Activated CD4-positive, alpha-beta T cell treated with anti-CD3 and anti-CD28 coated beads, Interleukin-2, amount 10 ng/mL, durations not matched to agents 7 days and 5 days (primary cell): ENCODE data around the gene KRT32. TPM values are rescaled to one million over a fixed set of nuclear protein-coding genes. Genes with fewer than 3 reads are reported as not detected.

Experiments
- CTCF ChIA-PET: fragments of 350-600 bp; sonication (Branson Sonifier 250); formaldehyde crosslinking; loops from one replicate; lab custom pipeline; 2021; ENCODE audit warnings: antibody characterized with exemption; lab: Charles Lee
- POLR2A ChIA-PET: fragments of 350-600 bp; sonication (Branson Sonifier 250); formaldehyde crosslinking; loops from one replicate; lab custom pipeline; 2021; ENCODE audit warnings: antibody characterized with exemption; lab: Charles Lee
- DNase-seq: peaks from one replicate; pipeline ENCODE4 v3.0.0-alpha.2; 2020
- H3K27ac Mint-ChIP-seq: one replicate; pipeline ENCODE4 v1.8.0; 2021; ENCODE audit warnings: mild to moderate bottlenecking, moderate library complexity, mixed read lengths
- H3K27me3 Mint-ChIP-seq: one replicate; pipeline ENCODE4 v1.8.0; 2021; ENCODE audit warnings: mixed read lengths
- H3K36me3 Mint-ChIP-seq: one replicate; pipeline ENCODE4 v1.8.0; 2021; ENCODE audit warnings: low read depth, mixed read lengths
- H3K4me1 Mint-ChIP-seq: one replicate; pipeline ENCODE4 v1.8.0; 2021; ENCODE audit warnings: mixed read lengths
- H3K4me3 Mint-ChIP-seq: one replicate; pipeline ENCODE4 v1.8.0; 2021; ENCODE audit warnings: mild to moderate bottlenecking, moderate library complexity, mixed read lengths
- H3K9me3 Mint-ChIP-seq: one replicate; pipeline ENCODE4 v1.8.0; 2021; ENCODE audit warnings: mixed read lengths
- total RNA-seq, 2 experiments: library from RNA; stranded (reverse); gene quantifications; one replicate each; pipeline ENCODE4 v1.2.3, GENCODE V29; 2021

The KRT32 gene
- total RNA-seq, 2 experiments from 2014 or later, result not detected

GRCh38 chr17:41475421-41475820 lies 8.2 kb upstream of the KRT32 start:
- Mint-ChIP-seq H3K4me1 (no peaks in the 10 kb centered on the region), H3K9me3 (no peaks in the 10 kb centered on the region), H3K4me3 (no peak overlapping the region), H3K27ac (no peak overlapping the region), H3K27me3 (peaks cover 9% of the 10 kb centered on the region), H3K36me3 (no peaks in the 10 kb centered on the region)
- ChIA-PET CTCF (interaction anchor here (0.5 to 1.4 kb wide), 3 partner anchors 14 to 525 kb away, joined by 3 to 4 read pairs (median 4); no protein-coding TSS in a partner anchor), POLR2A (no interaction called here)
- DNase-seq, result no peak

GRCh38 chr17:41474863-41475262 lies 7.7 kb upstream of the KRT32 start:
- Mint-ChIP-seq H3K4me1 (no peaks in the 10 kb centered on the region), H3K27me3 (peaks cover 9% of the 10 kb centered on the region), H3K27ac (no peak overlapping the region), H3K4me3 (no peak overlapping the region), H3K9me3 (no peaks in the 10 kb centered on the region), H3K36me3 (no peaks in the 10 kb centered on the region)
- ChIA-PET CTCF (interaction anchor here (0.5 to 1.4 kb wide), 3 partner anchors 13 to 524 kb away, joined by 3 to 4 read pairs (median 4); no protein-coding TSS in a partner anchor), POLR2A (no interaction called here)
- no peak for DNase-seq

GRCh38 chr17:41468346-41468745 lies 1.2 kb upstream of the KRT32 start:
- POLR2A ChIA-PET, result no interaction called here
- Mint-ChIP-seq H3K27ac (no peak overlapping the region), H3K4me1 (no peaks in the 10 kb centered on the region), H3K27me3 (peaks cover 9% of the 10 kb centered on the region), H3K36me3 (no peaks in the 10 kb centered on the region), H3K9me3 (no peaks in the 10 kb centered on the region), H3K4me3 (no peak overlapping the region)
- no peak for DNase-seq
- CTCF ChIA-PET, result no interaction called here

- POLR2A ChIA-PET, result no interaction called here
- no peak overlapping the region for H3K4me3 Mint-ChIP-seq
- DNase-seq, result no peak
- peaks cover 7% of the 10 kb centered on the region for H3K27me3 Mint-ChIP-seq
- no peaks in the 10 kb centered on the region for H3K36me3 Mint-ChIP-seq
- no peak overlapping the region for H3K27ac Mint-ChIP-seq
- no peaks in the 10 kb centered on the region for H3K4me1 Mint-ChIP-seq
- CTCF ChIA-PET, result interaction anchor here (0.7 to 0.9 kb wide), 2 partner anchors 16 to 108 kb away, joined by 3 to 5 read pairs; no protein-coding TSS in a partner anchor
- H3K9me3 Mint-ChIP-seq, result no peaks in the 10 kb centered on the region
Observed at GRCh38 chr17:41467561-41467960, 375 bp upstream of the KRT32 start.

- H3K27ac Mint-ChIP-seq, result no peak overlapping the region
Observed at GRCh38 chr17:41464682-41465081, 2.5 kb downstream of the KRT32 start.

GRCh38 chr17:41464173-41464572 lies 3.0 kb downstream of the KRT32 start:
- no peaks in the 10 kb centered on the region for H3K9me3 Mint-ChIP-seq
- no peak overlapping the region for H3K27ac Mint-ChIP-seq
- no peaks in the 10 kb centered on the region for H3K36me3 Mint-ChIP-seq
- no peaks in the 10 kb centered on the region for H3K27me3 Mint-ChIP-seq
- POLR2A ChIA-PET, result no interaction called here
- no peak for DNase-seq
- no peaks in the 10 kb centered on the region for H3K4me1 Mint-ChIP-seq
- CTCF ChIA-PET, result interaction anchor here (0.8 to 1.2 kb wide), 2 partner anchors 14 to 199 kb away, joined by 3 to 4 read pairs; no protein-coding TSS in a partner anchor
- H3K4me3 Mint-ChIP-seq, result no peak overlapping the region

More at GRCh38 chr17:41464682-41465081, 2.5 kb downstream of the KRT32 start:
- Mint-ChIP-seq H3K9me3 (no peaks in the 10 kb centered on the region), H3K4me1 (no peaks in the 10 kb centered on the region), H3K27me3 (no peaks in the 10 kb centered on the region), H3K4me3 (no peak overlapping the region), H3K36me3 (no peaks in the 10 kb centered on the region)
- CTCF ChIA-PET, result no interaction called here
- POLR2A ChIA-PET, result no interaction called here
- no peak for DNase-seq

GRCh38 chr17:41463746-41464145 lies 3.4 kb downstream of the KRT32 start:
- no peaks in the 10 kb centered on the region for H3K4me1 Mint-ChIP-seq
- ChIA-PET CTCF (interaction anchor here (0.8 to 1.2 kb wide), 2 partner anchors 14 to 199 kb away, joined by 3 to 4 read pairs; no protein-coding TSS in a partner anchor), POLR2A (no interaction called here)
- no peak for DNase-seq
- H3K27me3 Mint-ChIP-seq, result no peaks in the 10 kb centered on the region
- H3K9me3 Mint-ChIP-seq, result no peaks in the 10 kb centered on the region
- no peak overlapping the region for H3K27ac Mint-ChIP-seq
- H3K36me3 Mint-ChIP-seq, result no peaks in the 10 kb centered on the region
- H3K4me3 Mint-ChIP-seq, result no peak overlapping the region

- peaks cover 5% of the 10 kb centered on the region for H3K27me3 Mint-ChIP-seq
- H3K9me3 Mint-ChIP-seq, result no peaks in the 10 kb centered on the region
- no peaks in the 10 kb centered on the region for H3K4me1 Mint-ChIP-seq
- no peak overlapping the region for H3K4me3 Mint-ChIP-seq
- ChIA-PET POLR2A (no interaction called here), CTCF (no interaction called here)
- DNase-seq, result no peak
- no peak overlapping the region for H3K27ac Mint-ChIP-seq
- H3K36me3 Mint-ChIP-seq, result no peaks in the 10 kb centered on the region
Observed at GRCh38 chr17:41462705-41463104, 4.5 kb downstream of the KRT32 start.

DNA sequence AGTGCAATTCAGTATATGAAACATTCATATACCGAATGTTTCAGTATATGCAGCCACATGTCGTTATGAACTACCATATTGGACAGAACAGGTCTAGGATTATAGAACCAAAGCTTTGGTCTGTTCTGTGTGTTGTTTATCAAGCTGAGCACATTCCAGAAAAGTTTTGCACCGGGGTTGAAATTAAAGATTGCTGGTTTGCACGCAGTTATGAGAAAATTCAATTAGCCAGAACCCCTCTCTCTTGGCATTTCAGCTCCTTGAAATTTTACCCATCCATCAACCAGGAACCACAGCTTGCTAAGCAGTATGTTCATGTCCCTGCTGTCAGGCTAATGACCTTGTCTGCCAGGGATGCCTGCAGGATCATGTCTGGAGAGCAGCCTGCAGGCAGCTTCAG lies 9.5 kb downstream of the KRT32 start:
- no peak overlapping the region for H3K4me3 Mint-ChIP-seq
- H3K9me3 Mint-ChIP-seq, result no peaks in the 10 kb centered on the region
- H3K27me3 Mint-ChIP-seq, result peaks cover 12% of the 10 kb centered on the region
- DNase-seq, result no peak
- no peaks in the 10 kb centered on the region for H3K4me1 Mint-ChIP-seq
- no peak overlapping the region for H3K27ac Mint-ChIP-seq
- POLR2A ChIA-PET, result no interaction called here
- CTCF ChIA-PET, result interaction anchor here (0.5 to 1.3 kb wide), 3 partner anchors 9 to 38 kb away, joined by 3 to 4 read pairs (median 3); no protein-coding TSS in a partner anchor
- no peaks in the 10 kb centered on the region for H3K36me3 Mint-ChIP-seq

- ChIA-PET CTCF (interaction anchor here (1.0 kb wide), 1 partner anchor 54 kb away, joined by 3 read pairs; no protein-coding TSS in a partner anchor), POLR2A (no interaction called here)
- Mint-ChIP-seq H3K27ac (no peak overlapping the region), H3K4me3 (no peak overlapping the region), H3K9me3 (no peaks in the 10 kb centered on the region), H3K36me3 (no peaks in the 10 kb centered on the region), H3K4me1 (no peaks in the 10 kb centered on the region), H3K27me3 (peaks cover 15% of the 10 kb centered on the region)
- no peak for DNase-seq
Observed at GRCh38 chr17:41456204-41456603, 11.0 kb downstream of the KRT32 start.

GRCh38 chr17:41455236-41455635 lies 11.9 kb downstream of the KRT32 start:
- no peaks in the 10 kb centered on the region for H3K9me3 Mint-ChIP-seq
- H3K27ac Mint-ChIP-seq, result no peak overlapping the region
- DNase-seq, result no peak
- no peaks in the 10 kb centered on the region for H3K36me3 Mint-ChIP-seq
- POLR2A ChIA-PET, result no interaction called here
- no peaks in the 10 kb centered on the region for H3K4me1 Mint-ChIP-seq
- H3K27me3 Mint-ChIP-seq, result peaks cover 17% of the 10 kb centered on the region
- CTCF ChIA-PET, result interaction anchor here (1.2 kb wide), 1 partner anchor 10 kb away, joined by 3 read pairs; no protein-coding TSS in a partner anchor
- no peak overlapping the region for H3K4me3 Mint-ChIP-seq

GRCh38 chr17:41453066-41453465 lies 14.1 kb downstream of the KRT32 start:
- ChIA-PET CTCF (no interaction called here), POLR2A (no interaction called here)
- no peaks in the 10 kb centered on the region for H3K9me3 Mint-ChIP-seq
- H3K36me3 Mint-ChIP-seq, result no peaks in the 10 kb centered on the region
- no peak overlapping the region for H3K27ac Mint-ChIP-seq
- H3K4me1 Mint-ChIP-seq, result no peaks in the 10 kb centered on the region
- H3K4me3 Mint-ChIP-seq, result no peak overlapping the region
- no peak for DNase-seq
- H3K27me3 Mint-ChIP-seq, result peaks cover 12% of the 10 kb centered on the region

- H3K27me3 Mint-ChIP-seq, result peaks cover 12% of the 10 kb centered on the region
- no peaks in the 10 kb centered on the region for H3K36me3 Mint-ChIP-seq
- no peaks in the 10 kb centered on the region for H3K9me3 Mint-ChIP-seq
- POLR2A ChIA-PET, result no interaction called here
- H3K4me1 Mint-ChIP-seq, result no peaks in the 10 kb centered on the region
- no peak overlapping the region for H3K4me3 Mint-ChIP-seq
- DNase-seq, result no peak
- H3K27ac Mint-ChIP-seq, result no peak overlapping the region
- CTCF ChIA-PET, result no interaction called here
Observed at GRCh38 chr17:41452281-41452680, 14.9 kb downstream of the KRT32 start.
